HEK293 (cell line): Measurements from ENCODE around the gene NMT2.

Experiments used
- CTCF ChIA-PET: fragments of 350-600 bp; formaldehyde crosslinking; extraction: SDS; loops from one replicate; lab custom pipeline; 2021; ENCODE audit warnings: antibody characterized with exemption; lab: Yijun Ruan, JAX
- POLR2A ChIA-PET: fragments of 300-600 bp; formaldehyde crosslinking; extraction: SDS; loops from one replicate; lab custom pipeline; 2020; ENCODE audit warnings: antibody characterized with exemption, inconsistent platforms; lab: Yijun Ruan, JAX
- H3K27ac ChIP-seq: fragments of 200-500 bp; sonication (Bioruptor generic); 2 replicates; pipeline ENCODE4 v1.5.1; 2014; ENCODE audit warnings: low read depth, low read length, control low read depth, inconsistent platforms; ENCODE audit errors: extremely low read depth
- H3K36me3 ChIP-seq, 2 experiments: fragments of 200-500 bp in 1 of 2; sonication (Bioruptor generic) in 1 of 2; 1 replicate in 1 of 2; 2 replicates in 1 of 2; pipeline ENCODE4 v1.5.1; 2014 to 2017; ENCODE audit warnings: inconsistent platforms in 2 of 2, low read length in 2 of 2; ENCODE audit not compliant: control insufficient read depth in 2 of 2, insufficient read depth in 1 of 2
- H3K4me1 ChIP-seq: fragments of 200-500 bp; sonication (Bioruptor generic); 2 replicates; pipeline ENCODE4 v1.5.1; 2014; ENCODE audit warnings: mild to moderate bottlenecking, low read length, inconsistent platforms; ENCODE audit not compliant: control insufficient read depth, insufficient read depth
- H3K4me3 ChIP-seq: 2 replicates; pipeline ENCODE4 v1.5.1; 2011; ENCODE audit warnings: low read depth, mild to moderate bottlenecking, control low read depth, low read length, moderate library complexity
- H3K9me3 ChIP-seq: fragments of 200-500 bp; sonication (Bioruptor generic); 2 replicates; pipeline ENCODE4 v1.5.1; 2014; ENCODE audit warnings: low read depth, low read length, inconsistent platforms; ENCODE audit not compliant: control insufficient read depth, insufficient read depth
- AEBP2 ChIP-seq: fragments of 450-650 bp; formaldehyde crosslinking; IDR thresholded peaks from 2 replicates; pipeline ENCODE4 v1.5.1; 2016; ENCODE audit warnings: missing biosample characterization, missing genetic modification characterization, borderline replicate concordance
- BCL11A ChIP-seq: fragments of 450-650 bp; formaldehyde crosslinking; IDR thresholded peaks from 2 replicates; pipeline ENCODE4 v1.5.1; 2016; ENCODE audit warnings: low read depth, missing biosample characterization, missing genetic modification characterization
- BCL11B ChIP-seq: fragments of 450-650 bp; formaldehyde crosslinking; IDR thresholded peaks from 2 replicates; pipeline ENCODE4 v1.5.1; 2016; ENCODE audit warnings: low read depth, missing biosample characterization, missing genetic modification characterization
- IKZF3 ChIP-seq: fragments of 450-650 bp; IDR thresholded peaks from 2 replicates; pipeline ENCODE4 v1.5.0; 2018; ENCODE audit warnings: missing biosample characterization, mild to moderate bottlenecking, missing genetic modification characterization, moderate library complexity
- MYNN ChIP-seq: fragments of 450-650 bp; formaldehyde crosslinking; IDR thresholded peaks from 2 replicates; pipeline ENCODE4 v1.5.1; 2016; ENCODE audit warnings: missing biosample characterization, missing genetic modification characterization, borderline replicate concordance
- PBX3 ChIP-seq: sonication (generic); formaldehyde crosslinking; IDR thresholded peaks from 2 replicates; pipeline ENCODE4 v1.8.1; 2022; ENCODE audit warnings: mild to moderate bottlenecking, moderate library complexity, missing genetic modification reagents
- SALL2 ChIP-seq: fragments of 450-650 bp; formaldehyde crosslinking; IDR thresholded peaks from 2 replicates; pipeline ENCODE4 v1.5.0; 2017; ENCODE audit warnings: missing biosample characterization, mild to moderate bottlenecking, missing genetic modification characterization, borderline replicate concordance
- TCF7L2 ChIP-seq: IDR thresholded peaks from 2 replicates; pipeline ENCODE4 v1.6.1; 2011; ENCODE audit warnings: low read depth, mild to moderate bottlenecking, inconsistent platforms, low read length, moderate library complexity, borderline replicate concordance
- ZBTB7A ChIP-seq: fragments of 450-650 bp; formaldehyde crosslinking; IDR thresholded peaks from 2 replicates; pipeline ENCODE4 v1.5.1; 2016; ENCODE audit warnings: low read depth, missing biosample characterization, missing genetic modification characterization
- ZFP69B ChIP-seq: fragments of 450-650 bp; formaldehyde crosslinking; IDR thresholded peaks from 2 replicates; pipeline ENCODE4 v1.5.1; 2016; ENCODE audit warnings: missing biosample characterization, missing genetic modification characterization
- ZNF146 ChIP-seq: fragments of 450-650 bp; formaldehyde crosslinking; IDR thresholded peaks from 2 replicates; pipeline ENCODE4 v1.5.1; 2016; ENCODE audit warnings: missing biosample characterization, missing genetic modification characterization
- ZNF148 ChIP-seq: fragments of 450-650 bp; formaldehyde crosslinking; IDR thresholded peaks from 2 replicates; pipeline ENCODE4 v1.5.0; 2017; ENCODE audit warnings: missing biosample characterization, missing genetic modification characterization, borderline replicate concordance
- ZNF155 ChIP-seq: fragments of 450-650 bp; formaldehyde crosslinking; IDR thresholded peaks from 2 replicates; pipeline ENCODE4 v1.5.1; 2016; ENCODE audit warnings: missing biosample characterization, missing genetic modification characterization
- ZNF26 ChIP-seq: fragments of 450-650 bp; formaldehyde crosslinking; IDR thresholded peaks from 2 replicates; pipeline ENCODE4 v1.5.1; 2016; ENCODE audit warnings: missing biosample characterization, missing genetic modification characterization
- ZNF354C ChIP-seq: fragments of 450-650 bp; formaldehyde crosslinking; IDR thresholded peaks from 2 replicates; pipeline ENCODE4 v1.5.1; 2016; ENCODE audit warnings: missing biosample characterization, missing genetic modification characterization, low read depth, borderline replicate concordance
- ZNF37A ChIP-seq: fragments of 450-650 bp; IDR thresholded peaks from 2 replicates; pipeline ENCODE4 v1.5.1; 2018; ENCODE audit warnings: missing biosample characterization, missing genetic modification characterization
- ZNF423 ChIP-seq: fragments of 450-650 bp; formaldehyde crosslinking; IDR thresholded peaks from 2 replicates; pipeline ENCODE4 v1.5.1; 2016; ENCODE audit warnings: missing biosample characterization, missing genetic modification characterization
- ZNF555 ChIP-seq: fragments of 450-650 bp; formaldehyde crosslinking; conservative IDR thresholded peaks from 2 replicates; pipeline ENCODE4 v1.5.1; 2017; ENCODE audit warnings: missing biosample characterization, mild to moderate bottlenecking, missing genetic modification characterization, inconsistent platforms
- ZNF792 ChIP-seq: fragments of 450-650 bp; formaldehyde crosslinking; IDR thresholded peaks from 2 replicates; pipeline ENCODE4 v1.5.1; 2016; ENCODE audit warnings: missing biosample characterization, missing genetic modification characterization
- TF ChIP-seq, protein P1 (sequence below): fragments of 450-650 bp; formaldehyde crosslinking; IDR thresholded peaks from 2 replicates; pipeline ENCODE4 v1.5.1; 2016; ENCODE audit warnings: missing biosample characterization, missing genetic modification characterization
- TF ChIP-seq, protein P2 (sequence below): fragments of 450-650 bp; formaldehyde crosslinking; IDR thresholded peaks from 2 replicates; pipeline ENCODE4 v1.5.1; 2016; ENCODE audit warnings: missing biosample characterization, missing genetic modification characterization
- TF ChIP-seq, protein P3 (sequence below): fragments of 450-650 bp; formaldehyde crosslinking; IDR thresholded peaks from 2 replicates; pipeline ENCODE4 v1.5.1; 2016; ENCODE audit warnings: missing biosample characterization, missing genetic modification characterization

The NMT2 gene

GRCh38 chr10:15097011-15097812 lies 71.3 kb downstream of the NMT2 start, which contains the start of gene RPP38:
Gene RPP38, plus strand, starts transcription at chr10:15097355. Its CDS starts 5,960 bp downstream, at chr10:15103315.
- POLR2A ChIA-PET, result interaction anchor here (0.6 to 1.1 kb wide), 4 partner anchors 9 to 740 kb away, joined by 3 to 4 read pairs (median 4); partner anchors contain the start of genes DCLRE1C and MEIG1
- Histone ChIP-seq H3K27ac (peak within 1 kb of the TSS; percentile 90), H3K4me3 (peak within 1 kb of the TSS; percentile 64)
- no peak for TF ChIP-seq TCF7L2
- TF ChIP-seq ZNF148, result no peak
- no peak for TF ChIP-seq ZNF354C (tag by site-specific recombination)
- no peak for TF ChIP-seq ZNF155 (tag by site-specific recombination)
- TF ChIP-seq, protein P1, sequence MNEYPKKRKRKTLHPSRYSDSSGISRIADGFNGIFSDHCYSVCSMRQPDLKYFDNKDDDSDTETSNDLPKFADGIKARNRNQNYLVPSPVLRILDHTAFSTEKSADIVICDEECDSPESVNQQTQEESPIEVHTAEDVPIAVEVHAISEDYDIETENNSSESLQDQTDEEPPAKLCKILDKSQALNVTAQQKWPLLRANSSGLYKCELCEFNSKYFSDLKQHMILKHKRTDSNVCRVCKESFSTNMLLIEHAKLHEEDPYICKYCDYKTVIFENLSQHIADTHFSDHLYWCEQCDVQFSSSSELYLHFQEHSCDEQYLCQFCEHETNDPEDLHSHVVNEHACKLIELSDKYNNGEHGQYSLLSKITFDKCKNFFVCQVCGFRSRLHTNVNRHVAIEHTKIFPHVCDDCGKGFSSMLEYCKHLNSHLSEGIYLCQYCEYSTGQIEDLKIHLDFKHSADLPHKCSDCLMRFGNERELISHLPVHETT, result no peak
- no peak for TF ChIP-seq BCL11B (tag by site-specific recombination)
- TF ChIP-seq AEBP2 (tag by site-specific recombination), result no peak
- peak; percentile 66; the same call in 1 of the 2 replicates for TF ChIP-seq ZBTB7A (tag by site-specific recombination)
- no peak; the same call in 1 of the 2 replicates for TF ChIP-seq PBX3 (CRISPR knock-in tag)
- no peak for TF ChIP-seq ZNF792
- TF ChIP-seq, protein P2, sequence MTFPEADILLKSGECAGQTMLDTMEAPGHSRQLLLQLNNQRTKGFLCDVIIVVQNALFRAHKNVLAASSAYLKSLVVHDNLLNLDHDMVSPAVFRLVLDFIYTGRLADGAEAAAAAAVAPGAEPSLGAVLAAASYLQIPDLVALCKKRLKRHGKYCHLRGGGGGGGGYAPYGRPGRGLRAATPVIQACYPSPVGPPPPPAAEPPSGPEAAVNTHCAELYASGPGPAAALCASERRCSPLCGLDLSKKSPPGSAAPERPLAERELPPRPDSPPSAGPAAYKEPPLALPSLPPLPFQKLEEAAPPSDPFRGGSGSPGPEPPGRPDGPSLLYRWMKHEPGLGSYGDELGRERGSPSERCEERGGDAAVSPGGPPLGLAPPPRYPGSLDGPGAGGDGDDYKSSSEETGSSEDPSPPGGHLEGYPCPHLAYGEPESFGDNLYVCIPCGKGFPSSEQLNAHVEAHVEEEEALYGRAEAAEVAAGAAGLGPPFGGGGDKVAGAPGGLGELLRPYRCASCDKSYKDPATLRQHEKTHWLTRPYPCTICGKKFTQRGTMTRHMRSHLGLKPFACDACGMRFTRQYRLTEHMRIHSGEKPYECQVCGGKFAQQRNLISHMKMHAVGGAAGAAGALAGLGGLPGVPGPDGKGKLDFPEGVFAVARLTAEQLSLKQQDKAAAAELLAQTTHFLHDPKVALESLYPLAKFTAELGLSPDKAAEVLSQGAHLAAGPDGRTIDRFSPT (tag by site-specific recombination), result 0 out of 2 replicates have a peak, but pooled peaks have one; percentile 45
- TF ChIP-seq IKZF3 (tag by site-specific recombination), result no peak
- TF ChIP-seq BCL11A (tag by site-specific recombination), result no peak
- TF ChIP-seq ZNF555, result no peak
- no peak for TF ChIP-seq ZNF26 (tag by site-specific recombination)
- TF ChIP-seq MYNN (tag by site-specific recombination), result no peak
- peak; percentile 87 for TF ChIP-seq ZFP69B (tag by site-specific recombination)
- no peak for TF ChIP-seq SALL2
- no peak for TF ChIP-seq ZNF146 (tag by site-specific recombination)
- TF ChIP-seq, protein P3, sequence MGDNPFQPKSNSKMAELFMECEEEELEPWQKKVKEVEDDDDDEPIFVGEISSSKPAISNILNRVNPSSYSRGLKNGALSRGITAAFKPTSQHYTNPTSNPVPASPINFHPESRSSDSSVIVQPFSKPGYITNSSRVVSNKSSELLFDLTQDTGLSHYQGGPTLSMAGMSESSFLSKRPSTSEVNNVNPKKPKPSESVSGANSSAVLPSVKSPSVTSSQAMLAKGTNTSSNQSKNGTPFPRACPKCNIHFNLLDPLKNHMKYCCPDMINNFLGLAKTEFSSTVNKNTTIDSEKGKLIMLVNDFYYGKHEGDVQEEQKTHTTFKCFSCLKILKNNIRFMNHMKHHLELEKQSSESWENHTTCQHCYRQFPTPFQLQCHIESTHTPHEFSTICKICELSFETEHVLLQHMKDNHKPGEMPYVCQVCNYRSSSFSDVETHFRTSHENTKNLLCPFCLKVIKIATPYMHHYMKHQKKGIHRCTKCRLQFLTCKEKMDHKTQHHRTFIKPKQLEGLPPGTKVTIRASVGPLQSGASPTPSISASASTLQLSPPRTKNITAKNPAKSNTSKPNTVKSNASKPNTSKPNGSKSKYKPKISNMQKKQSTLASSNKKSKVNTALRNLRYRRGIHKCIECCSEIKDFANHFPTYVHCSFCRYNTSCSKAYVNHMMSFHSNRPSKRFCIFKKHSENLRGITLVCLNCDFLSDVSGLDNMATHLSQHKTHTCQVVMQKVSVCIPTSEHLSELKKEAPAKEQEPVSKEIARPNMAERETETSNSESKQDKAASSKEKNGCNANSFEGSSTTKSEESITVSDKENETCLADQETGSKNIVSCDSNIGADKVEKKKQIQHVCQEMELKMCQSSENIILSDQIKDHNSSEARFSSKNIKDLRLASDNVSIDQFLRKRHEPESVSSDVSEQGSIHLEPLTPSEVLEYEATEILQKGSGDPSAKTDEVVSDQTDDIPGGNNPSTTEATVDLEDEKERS (tag by site-specific recombination), result no peak
- no peak for TF ChIP-seq ZNF37A (tag by site-specific recombination)
- no peak for TF ChIP-seq ZNF423 (tag by site-specific recombination)

More at GRCh38 chr10:15097011-15097812, 71.3 kb downstream of the NMT2 start, which contains the start of gene RPP38:
- Histone ChIP-seq H3K4me1 (peaks cover 8% of the 10 kb centered on the region), H3K36me3 (peaks cover 7 to 20% of the 10 kb centered on the region in 2 experiments; a peak in 2 of 3 replicates), H3K9me3 (no peaks in the 10 kb centered on the region)
- CTCF ChIA-PET, result interaction anchor here (1.0 kb wide), 1 partner anchor 9 kb away, joined by 5 read pairs; no protein-coding TSS in a partner anchor
